ENCODE measurements around the gene CFAP100.
A peak's percentile ranks its signal among the peaks of the same experiment; 100 is the strongest.

The CFAP100 gene

DNA sequence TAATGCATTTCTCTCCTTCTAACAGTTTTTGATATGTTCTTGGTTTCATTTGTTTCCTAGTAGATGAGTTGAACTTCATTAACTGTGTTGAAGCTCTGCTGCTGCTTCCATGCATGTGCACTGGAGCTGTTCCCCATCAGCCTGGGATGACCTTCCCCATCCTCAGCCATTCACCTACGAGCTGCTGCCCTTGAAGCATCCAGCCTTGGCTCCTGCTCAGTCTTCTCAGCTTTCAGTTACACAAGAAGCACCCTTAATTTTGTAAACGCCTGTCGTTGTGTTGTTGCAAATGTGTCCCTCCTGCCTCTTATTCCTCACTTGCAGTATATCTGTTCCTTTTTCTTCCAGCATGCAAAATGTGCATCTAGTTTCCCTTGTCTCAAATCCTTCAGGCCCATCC lies 89.4 kb downstream of the CFAP100 start:
- no peak for DNase-seq (ENCODE audit: low read depth, low spot score)
- Histone ChIP-seq H3K4me3 (ENCODE audit: insufficient read length, low read depth) (no peak overlapping the region), H3K36me3 (ENCODE audit: insufficient read depth, insufficient read length, low read length) (no peaks in the 10 kb centered on the region), H3K9me3 (ENCODE audit: insufficient read depth, low read length) (no peaks in the 10 kb centered on the region), H3K27me3 (ENCODE audit: insufficient read depth, insufficient read length) (no peaks in the 10 kb centered on the region), H3K4me1 (ENCODE audit: insufficient read depth, insufficient read length) (peaks cover 21% of the 10 kb centered on the region), H3K9ac (ENCODE audit: insufficient read length, low read depth) (no peak overlapping the region)
- TF ChIP-seq YY1 (IDR thresholded peaks at IDR 0.05; ENCODE audit: insufficient read depth, insufficient read length) (no peak), ZNF274 (IDR thresholded peaks at IDR 0.05; ENCODE audit: low read depth, low read length) (no peak), SUZ12 (IDR thresholded peaks at IDR 0.05; ENCODE audit: extremely low read depth, insufficient read depth, insufficient read length) (no peak)

DNA sequence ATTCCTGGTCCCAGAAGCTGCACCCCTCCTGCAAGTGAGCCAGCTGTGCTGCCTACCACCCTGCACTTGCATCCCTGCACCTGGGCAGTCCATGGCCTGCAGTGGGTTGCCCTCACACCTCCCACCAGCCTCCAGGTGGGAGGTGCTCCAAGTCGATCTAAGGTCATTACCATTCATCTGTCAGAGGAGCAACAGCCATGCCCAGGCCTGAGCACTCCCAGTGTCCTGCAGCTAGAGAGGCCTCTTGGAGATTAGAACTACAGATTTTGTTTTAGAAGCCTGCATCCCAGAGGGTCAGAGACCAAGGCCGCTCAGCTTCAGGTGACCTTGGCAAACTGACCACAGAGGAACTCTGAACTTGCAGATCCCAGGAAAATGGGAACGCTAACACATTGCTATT lies 90.0 kb downstream of the CFAP100 start:
- Histone ChIP-seq H3K36me3 (ENCODE audit: insufficient read depth, insufficient read length, low read length) (no peaks in the 10 kb centered on the region), H3K9ac (ENCODE audit: insufficient read length, low read depth) (no peak overlapping the region), H3K27me3 (ENCODE audit: insufficient read depth, insufficient read length) (no peaks in the 10 kb centered on the region), H3K4me1 (ENCODE audit: insufficient read depth, insufficient read length) (peaks cover 21% of the 10 kb centered on the region), H3K9me3 (ENCODE audit: insufficient read depth, low read length) (no peaks in the 10 kb centered on the region), H3K4me3 (ENCODE audit: insufficient read length, low read depth) (no peak overlapping the region)
- TF ChIP-seq YY1 (IDR thresholded peaks at IDR 0.05; ENCODE audit: insufficient read depth, insufficient read length): no peak
- TF ChIP-seq ZNF274 (IDR thresholded peaks at IDR 0.05; ENCODE audit: low read depth, low read length): no peak
- no peak for TF ChIP-seq SUZ12 (IDR thresholded peaks at IDR 0.05; ENCODE audit: extremely low read depth, insufficient read depth, insufficient read length)
- no peak for DNase-seq (ENCODE audit: low read depth, low spot score)

DNA sequence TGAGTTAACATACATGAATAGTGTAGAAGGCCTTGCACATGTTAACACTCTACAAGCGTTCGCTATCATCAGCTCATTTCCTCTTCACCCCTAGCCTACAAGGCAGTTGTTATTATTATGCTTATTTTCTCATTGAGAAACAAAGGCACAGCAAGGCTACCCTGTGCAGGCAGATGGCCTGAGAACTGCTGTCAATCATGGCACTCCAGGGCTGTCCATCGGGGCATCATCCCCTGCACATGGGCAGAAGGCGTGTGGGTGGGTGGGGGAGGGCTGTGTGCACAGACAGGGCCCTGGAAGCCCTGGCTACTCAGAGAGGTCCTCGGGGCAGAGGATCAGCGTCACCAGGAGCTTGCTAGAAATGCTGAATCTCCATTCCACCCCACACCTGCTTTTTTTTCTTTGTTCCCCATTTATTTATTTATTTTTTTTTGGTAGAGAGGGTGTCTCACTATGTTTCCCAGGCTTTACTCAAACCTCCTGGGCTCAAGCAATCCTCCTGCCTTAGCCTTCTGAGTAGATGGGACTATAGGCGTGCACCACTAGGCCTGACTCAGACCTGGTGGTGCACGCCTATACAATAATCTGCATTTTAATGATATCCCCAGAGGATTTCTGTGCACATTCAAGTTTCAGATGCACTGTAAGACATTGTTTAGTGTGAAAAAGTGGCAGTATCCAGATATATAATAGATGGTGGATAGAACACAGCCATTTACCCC lies 90.6 kb downstream of the CFAP100 start:
- H3K4me3 ChIP-seq (ENCODE audit: insufficient read length, low read depth): no peak overlapping the region
- no peaks in the 10 kb centered on the region for H3K27me3 ChIP-seq (ENCODE audit: insufficient read depth, insufficient read length)
- TF ChIP-seq YY1 (IDR thresholded peaks at IDR 0.05; ENCODE audit: insufficient read depth, insufficient read length): no peak
- TF ChIP-seq SUZ12 (IDR thresholded peaks at IDR 0.05; ENCODE audit: extremely low read depth, insufficient read depth, insufficient read length): no peak
- no peak for TF ChIP-seq ZNF274 (IDR thresholded peaks at IDR 0.05; ENCODE audit: low read depth, low read length)
- H3K36me3 ChIP-seq (ENCODE audit: insufficient read depth, insufficient read length, low read length): no peaks in the 10 kb centered on the region
- H3K9ac ChIP-seq (ENCODE audit: insufficient read length, low read depth): no peak overlapping the region
- no peaks in the 10 kb centered on the region for H3K9me3 ChIP-seq (ENCODE audit: insufficient read depth, low read length)
- peak; percentile 54 for DNase-seq (ENCODE audit: low read depth, low spot score)
- H3K4me1 ChIP-seq (ENCODE audit: insufficient read depth, insufficient read length): peaks cover 25% of the 10 kb centered on the region

DNA sequence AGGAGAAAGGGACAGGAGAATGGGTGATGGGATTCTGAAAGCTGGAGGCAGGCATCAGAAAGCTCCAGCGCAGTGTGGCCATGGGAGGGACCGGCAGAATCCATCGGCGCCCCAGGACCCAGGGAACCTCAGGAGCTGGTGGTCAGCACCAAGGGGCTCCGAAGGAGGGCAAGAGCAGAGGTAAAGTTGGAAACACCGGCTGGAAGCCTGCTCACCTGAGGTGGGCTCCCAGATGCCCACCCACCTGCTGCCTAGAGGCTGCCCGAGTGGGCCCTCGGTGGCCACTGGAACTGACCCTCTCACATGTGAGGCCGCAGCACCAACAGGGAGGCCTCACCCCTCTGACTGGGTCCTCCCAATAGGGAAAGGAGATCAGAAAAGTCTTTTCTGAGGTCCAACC lies 91.2 kb downstream of the CFAP100 start:
- no peaks in the 10 kb centered on the region for H3K9me3 ChIP-seq (ENCODE audit: insufficient read depth, low read length)
- no peak for DNase-seq (ENCODE audit: low read depth, low spot score)
- H3K27me3 ChIP-seq (ENCODE audit: insufficient read depth, insufficient read length): no peaks in the 10 kb centered on the region
- TF ChIP-seq YY1 (IDR thresholded peaks at IDR 0.05; ENCODE audit: insufficient read depth, insufficient read length): no peak
- no peak for TF ChIP-seq SUZ12 (IDR thresholded peaks at IDR 0.05; ENCODE audit: extremely low read depth, insufficient read depth, insufficient read length)
- H3K9ac ChIP-seq (ENCODE audit: insufficient read length, low read depth): no peak overlapping the region
- no peaks in the 10 kb centered on the region for H3K36me3 ChIP-seq (ENCODE audit: insufficient read depth, insufficient read length, low read length)
- H3K4me1 ChIP-seq (ENCODE audit: insufficient read depth, insufficient read length): peaks cover 30% of the 10 kb centered on the region
- H3K4me3 ChIP-seq (ENCODE audit: insufficient read length, low read depth): no peak overlapping the region
